PFSK-1 (cell line): Measurements from ENCODE around the gene SYNE2.

Experiments
- REST ChIP-seq, 2 experiments: IDR thresholded peaks; 2 replicates each; pipeline versions ENCODE4 v1.6.1 to v1.8.0; 2011 to 2012; ENCODE audit warnings: low read depth in 2 of 2, low read length in 2 of 2, control low read depth in 1 of 2, inconsistent platforms in 1 of 2, mild to moderate bottlenecking in 1 of 2, moderate library complexity in 1 of 2; ENCODE audit not compliant: insufficient read depth in 1 of 2
- TAF1 ChIP-seq: IDR thresholded peaks from 2 replicates; pipeline ENCODE4 v1.6.1; 2012; ENCODE audit warnings: low read length, control low read depth, borderline replicate concordance; ENCODE audit not compliant: insufficient read depth

GRCh38 chr14:63912286-63912685 is 59.5 kb downstream of the SYNE2 start:
- TF ChIP-seq TAF1, result no peak
- TF ChIP-seq REST (IDR thresholded peaks at IDR 0.05; ENCODE audit: insufficient read depth in 1 of 2, low read depth in 2 of 2, low read length in 2 of 2), result no peak
